Psoas muscle (tissue), 8 donors: Measurements from ENCODE around the gene STK10. TPM values are rescaled to one million over a fixed set of nuclear protein-coding genes. Genes with fewer than 3 reads are reported as not detected.

Experiments used
- ATAC-seq, 4 donors: fragments of 200-7000 bp; cut with Tn5 transposase; one replicate each; pipeline ENCODE4 v1.9.1; 2020; ENCODE audit warnings: moderate library complexity in 3 of 4, mild to moderate bottlenecking in 2 of 4
- DNase-seq, 2 donors: peaks; one replicate each; pipeline ENCODE4 v3.0.0-alpha.2; 2020
- H3K27ac ChIP-seq: fragments of 200-600 bp; one replicate; pipeline ENCODE4 v1.8.0; 2022
- H3K27me3 ChIP-seq, 3 donors: fragments of 200-600 bp in 1 of 3; one replicate each; pipeline versions ENCODE4 v1.6.1 to v1.8.0; 2013 to 2022; ENCODE audit warnings: low read length in 2 of 3, mild to moderate bottlenecking in 2 of 3, moderate library complexity in 1 of 3; ENCODE audit not compliant: insufficient read depth in 3 of 3
- H3K36me3 ChIP-seq, 2 donors: fragments of 200-600 bp in 1 of 2; one replicate each; pipeline versions ENCODE4 v1.6.1 to v1.8.0; 2013 to 2022; ENCODE audit warnings: low read depth in 1 of 2, mild to moderate bottlenecking in 1 of 2, moderate library complexity in 1 of 2; ENCODE audit not compliant: insufficient read depth in 1 of 2
- H3K4me1 ChIP-seq: fragments of 200-600 bp; one replicate; pipeline ENCODE4 v1.8.0; 2022
- H3K4me3 ChIP-seq: fragments of 200-600 bp; one replicate; pipeline ENCODE4 v1.8.0; 2022; ENCODE audit warnings: mild to moderate bottlenecking
- H3K9me3 ChIP-seq: fragments of 200-600 bp; one replicate; pipeline ENCODE4 v1.8.0; 2022
- CTCF ChIP-seq: fragments of 200-600 bp; IDR thresholded peaks from one replicate; pipeline ENCODE4 v1.8.0; 2022; ENCODE audit warnings: antibody characterized with exemption
- WGBS, 3 donors: extraction: QIAGEN DNeasy Blood & Tissue Kit; methylation state at CpG; one replicate each; pipeline versions ENCODE4 v1.1.6 to v1.1.7; 2013; 5-methylcytosine and 5-hydroxymethylcytosine counted together
- intact Hi-C, 2 donors: fragments of 100-400 bp; cut with DNase I; formaldehyde crosslinking; loops; one replicate each; pipeline versions ENCODE4 v1.11.0 to v1.14.2; 2022
- polyA plus RNA-seq, 3 donors: library from polyadenylated mRNA; stranded (reverse); fragments of 200-250 nt; gene quantifications; one replicate each; pipeline ENCODE4 v1.2.3, GENCODE V29; 2013
- total RNA-seq, 4 donors: library from RNA; stranded (reverse); fragmentation: NEBNext Ultra II Directional in 2 of 4; extraction: Animal tissue kit (Norgen Biotek cat#: 25700) in 2 of 4; gene quantifications; one replicate each; pipeline versions ENCODE4 v1.2.1 to v1.2.4, GENCODE V29; 2021 to 2023
- donor health status: healthy with polysubstance abuse.
- donor health status: DM: no; HTN: no; CAD: no; lungs with moderate emphysema.
- donor health status: Bipolar disorder and iron deficiency.
- donor health status: healthy.
- donor health status: DM: yes; HTN: yes; CAD: no.
- donor health status: DM: no; HTN: no; CAD: no.
- donor health status: DM: no; HTN: no; CAD: no.
- donor health status: DM: yes; HTN: yes; CAD: no.

Gene STK10
- total and polyA plus RNA-seq, 7 donors = 1.9 to 8.6 (median 6.2) TPM

- WGBS, 3 donors = 77 to 81% (median 81%) methylated on average over 14 of the region's 14 CpGs
- intact Hi-C loops = no loop called here
- H3K27me3 ChIP-seq = no peaks in the 10 kb centered on the region
- no peak overlapping the region for H3K27ac ChIP-seq
- TF ChIP-seq CTCF = no peak
- DNase-seq (no peak), ATAC-seq (no peak)
- no peaks in the 10 kb centered on the region for H3K9me3 ChIP-seq
- no peak overlapping the region for H3K4me3 ChIP-seq
- H3K36me3 ChIP-seq = peaks cover 0 to 16% of the 10 kb centered on the region in 2 donors
- no peaks in the 10 kb centered on the region for H3K4me1 ChIP-seq
Measured at GRCh38 chr5:172086194-172086975, 101.6 kb downstream of the STK10 start.

GRCh38 chr5:172085738-172086137 lies 102.3 kb downstream of the STK10 start:
- WGBS, 3 donors = 90 to 94% (median 92%) methylated on average over 10 of the region's 10 CpGs
- no peak for TF ChIP-seq CTCF
- intact Hi-C loops = no loop called here
- no peak overlapping the region for H3K4me3 ChIP-seq
- no peaks in the 10 kb centered on the region for H3K27me3 ChIP-seq
- no peak overlapping the region for H3K27ac ChIP-seq
- peaks cover 0 to 19% of the 10 kb centered on the region in 2 donors for H3K36me3 ChIP-seq
- no peaks in the 10 kb centered on the region for H3K4me1 ChIP-seq
- DNase-seq (no peak), ATAC-seq (no peak)
- no peaks in the 10 kb centered on the region for H3K9me3 ChIP-seq

- Histone ChIP-seq H3K9me3 (no peaks in the 10 kb centered on the region), H3K4me3 (no peak overlapping the region), H3K27me3 (no peaks in the 10 kb centered on the region), H3K4me1 (no peaks in the 10 kb centered on the region), H3K36me3 (peaks cover 0 to 27% of the 10 kb centered on the region in 2 donors), H3K27ac (no peak overlapping the region)
- DNase-seq (no peak), ATAC-seq (no peak)
- intact Hi-C loops = no loop called here
- TF ChIP-seq CTCF = no peak
- 95 to 97% (median 95%) methylated on average over 14 of the region's 14 CpGs for WGBS, 3 donors
Measured at GRCh38 chr5:172082180-172082579, 105.8 kb downstream of the STK10 start.

GRCh38 chr5:172079876-172080275 lies 108.1 kb downstream of the STK10 start:
- Histone ChIP-seq H3K27me3 (no peaks in the 10 kb centered on the region), H3K27ac (no peak overlapping the region), H3K36me3 (peaks cover 3 to 27% of the 10 kb centered on the region in 2 donors), H3K4me3 (no peak overlapping the region), H3K9me3 (peaks cover 3% of the 10 kb centered on the region), H3K4me1 (no peaks in the 10 kb centered on the region)
- ATAC-seq (no peak), DNase-seq (no peak)
- 82 to 93% (median 83%) methylated on average over 4 of the region's 4 CpGs for WGBS, 3 donors
- intact Hi-C loops = no loop called here
- no peak for TF ChIP-seq CTCF
